Measurements from ENCODE around the gene TMEM220. TPM values are rescaled to one million over a fixed set of nuclear protein-coding genes. Genes with fewer than 3 reads are reported as not detected.

The TMEM220 gene
- total and polyA plus RNA-seq, 2 experiments from 2014 or later, result 3.1 to 7.8 TPM

DNA sequence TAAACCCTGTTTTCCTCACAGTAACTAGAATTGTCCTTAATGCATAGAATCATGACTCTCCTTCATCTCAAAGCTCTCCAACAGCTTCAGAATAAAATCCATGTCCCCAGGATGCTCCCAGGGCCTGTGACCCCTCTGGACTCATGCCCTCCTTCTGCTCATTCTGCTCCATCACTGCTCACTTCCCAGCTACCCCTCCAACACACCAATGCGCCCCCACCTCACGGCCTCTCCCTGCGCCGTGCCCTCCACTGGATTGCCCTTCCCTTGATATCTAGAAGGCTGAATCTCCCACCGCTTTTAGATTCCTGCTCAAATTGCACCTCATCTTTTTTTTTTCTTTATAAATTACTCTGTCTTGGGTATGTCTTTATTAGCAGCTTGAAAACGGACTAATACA, 12.6 kb upstream of the TMEM220 start:
- DNase-seq (ENCODE audit: low spot score), result no peak
- H3K36me3 Mint-ChIP-seq (ENCODE audit: low read depth), result no peaks in the 10 kb centered on the region; the same call in 2 of the 3 replicates
- TF ChIP-seq CTCF (conservative IDR thresholded peaks at IDR 0.05; ENCODE audit: low read depth in 2 of 2) (no peak), CREB1 (CRISPR knock-in tag; IDR thresholded peaks at IDR 0.05; ENCODE audit: low read depth) (no peak), EZH2phosphoT487 (IDR thresholded peaks at IDR 0.05; ENCODE audit: unreplicated experiment) (no peak), JUNB (IDR thresholded peaks at IDR 0.05; ENCODE audit: unreplicated experiment) (no peak), NANOG (IDR thresholded peaks at IDR 0.05; ENCODE audit: borderline replicate concordance) (no peak), POLR2AphosphoS5 (IDR thresholded peaks at IDR 0.05; ENCODE audit: low read depth) (no peak), STAT1 (IDR thresholded peaks at IDR 0.05; ENCODE audit: unreplicated experiment) (no peak), EZH2 (IDR thresholded peaks at IDR 0.05; ENCODE audit: low read depth, unreplicated experiment) (no peak), ZNF462 (CRISPR knock-in tag; IDR thresholded peaks at IDR 0.05) (no peak)
- TF ChIP-seq, protein P1, sequence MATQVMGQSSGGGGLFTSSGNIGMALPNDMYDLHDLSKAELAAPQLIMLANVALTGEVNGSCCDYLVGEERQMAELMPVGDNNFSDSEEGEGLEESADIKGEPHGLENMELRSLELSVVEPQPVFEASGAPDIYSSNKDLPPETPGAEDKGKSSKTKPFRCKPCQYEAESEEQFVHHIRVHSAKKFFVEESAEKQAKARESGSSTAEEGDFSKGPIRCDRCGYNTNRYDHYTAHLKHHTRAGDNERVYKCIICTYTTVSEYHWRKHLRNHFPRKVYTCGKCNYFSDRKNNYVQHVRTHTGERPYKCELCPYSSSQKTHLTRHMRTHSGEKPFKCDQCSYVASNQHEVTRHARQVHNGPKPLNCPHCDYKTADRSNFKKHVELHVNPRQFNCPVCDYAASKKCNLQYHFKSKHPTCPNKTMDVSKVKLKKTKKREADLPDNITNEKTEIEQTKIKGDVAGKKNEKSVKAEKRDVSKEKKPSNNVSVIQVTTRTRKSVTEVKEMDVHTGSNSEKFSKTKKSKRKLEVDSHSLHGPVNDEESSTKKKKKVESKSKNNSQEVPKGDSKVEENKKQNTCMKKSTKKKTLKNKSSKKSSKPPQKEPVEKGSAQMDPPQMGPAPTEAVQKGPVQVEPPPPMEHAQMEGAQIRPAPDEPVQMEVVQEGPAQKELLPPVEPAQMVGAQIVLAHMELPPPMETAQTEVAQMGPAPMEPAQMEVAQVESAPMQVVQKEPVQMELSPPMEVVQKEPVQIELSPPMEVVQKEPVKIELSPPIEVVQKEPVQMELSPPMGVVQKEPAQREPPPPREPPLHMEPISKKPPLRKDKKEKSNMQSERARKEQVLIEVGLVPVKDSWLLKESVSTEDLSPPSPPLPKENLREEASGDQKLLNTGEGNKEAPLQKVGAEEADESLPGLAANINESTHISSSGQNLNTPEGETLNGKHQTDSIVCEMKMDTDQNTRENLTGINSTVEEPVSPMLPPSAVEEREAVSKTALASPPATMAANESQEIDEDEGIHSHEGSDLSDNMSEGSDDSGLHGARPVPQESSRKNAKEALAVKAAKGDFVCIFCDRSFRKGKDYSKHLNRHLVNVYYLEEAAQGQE (IDR thresholded peaks at IDR 0.05; ENCODE audit: unreplicated experiment), result no peak
- TF ChIP-seq, protein P2, sequence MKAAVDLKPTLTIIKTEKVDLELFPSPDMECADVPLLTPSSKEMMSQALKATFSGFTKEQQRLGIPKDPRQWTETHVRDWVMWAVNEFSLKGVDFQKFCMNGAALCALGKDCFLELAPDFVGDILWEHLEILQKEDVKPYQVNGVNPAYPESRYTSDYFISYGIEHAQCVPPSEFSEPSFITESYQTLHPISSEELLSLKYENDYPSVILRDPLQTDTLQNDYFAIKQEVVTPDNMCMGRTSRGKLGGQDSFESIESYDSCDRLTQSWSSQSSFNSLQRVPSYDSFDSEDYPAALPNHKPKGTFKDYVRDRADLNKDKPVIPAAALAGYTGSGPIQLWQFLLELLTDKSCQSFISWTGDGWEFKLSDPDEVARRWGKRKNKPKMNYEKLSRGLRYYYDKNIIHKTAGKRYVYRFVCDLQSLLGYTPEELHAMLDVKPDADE (IDR thresholded peaks at IDR 0.05), result no peak
- Histone ChIP-seq H3K36me3 (ENCODE audit: insufficient read depth) (no peaks in the 10 kb centered on the region), H3K4me3 (no peak overlapping the region), H3K27me3 (ENCODE audit: insufficient read depth) (no peaks in the 10 kb centered on the region), H2AFZ (no peak overlapping the region), H4K20me1 (replicated peaks; ENCODE audit: insufficient read depth) (no peaks in the 10 kb centered on the region), H3F3A (replicated peaks; ENCODE audit: low read depth) (no peaks in the 10 kb centered on the region), H3K9me2 (ENCODE audit: insufficient read depth) (no peaks in the 10 kb centered on the region), H3K4me1 (ENCODE audit: insufficient read depth) (no peaks in the 10 kb centered on the region; the same call in 1 of the 2 replicates), H3K79me2 (replicated peaks; ENCODE audit: insufficient read depth) (no peaks in the 10 kb centered on the region), H3K27ac (ENCODE audit: low read depth) (no peak overlapping the region), H3K4me2 (no peak overlapping the region)
- H3K4me3 Mint-ChIP-seq, result no peak overlapping the region
- peaks cover 9% of the 10 kb centered on the region for H3K27me3 Mint-ChIP-seq (ENCODE audit: insufficient read depth, low read depth, poor library complexity)
- no peak for ATAC-seq
- H3K4me1 Mint-ChIP-seq, result peaks cover 14% of the 10 kb centered on the region
- no peak overlapping the region for H3K27ac Mint-ChIP-seq
- H3K9me3 Mint-ChIP-seq, result no peaks in the 10 kb centered on the region

Data from GM23338 (cell line).